Erythroblast (primary cell): ENCODE data around the gene HEG1.

ENCODE experiments used
- GATA1 ChIP-seq: IDR thresholded peaks from 2 replicates; pipeline ENCODE4 v1.6.1; 2011; ENCODE audit warnings: low read depth, mild to moderate bottlenecking, control low read depth, low read length, moderate library complexity
- POLR2A ChIP-seq: IDR thresholded peaks from 2 replicates; pipeline ENCODE4 v1.6.1; 2011; ENCODE audit warnings: mild to moderate bottlenecking, low read length

DNA sequence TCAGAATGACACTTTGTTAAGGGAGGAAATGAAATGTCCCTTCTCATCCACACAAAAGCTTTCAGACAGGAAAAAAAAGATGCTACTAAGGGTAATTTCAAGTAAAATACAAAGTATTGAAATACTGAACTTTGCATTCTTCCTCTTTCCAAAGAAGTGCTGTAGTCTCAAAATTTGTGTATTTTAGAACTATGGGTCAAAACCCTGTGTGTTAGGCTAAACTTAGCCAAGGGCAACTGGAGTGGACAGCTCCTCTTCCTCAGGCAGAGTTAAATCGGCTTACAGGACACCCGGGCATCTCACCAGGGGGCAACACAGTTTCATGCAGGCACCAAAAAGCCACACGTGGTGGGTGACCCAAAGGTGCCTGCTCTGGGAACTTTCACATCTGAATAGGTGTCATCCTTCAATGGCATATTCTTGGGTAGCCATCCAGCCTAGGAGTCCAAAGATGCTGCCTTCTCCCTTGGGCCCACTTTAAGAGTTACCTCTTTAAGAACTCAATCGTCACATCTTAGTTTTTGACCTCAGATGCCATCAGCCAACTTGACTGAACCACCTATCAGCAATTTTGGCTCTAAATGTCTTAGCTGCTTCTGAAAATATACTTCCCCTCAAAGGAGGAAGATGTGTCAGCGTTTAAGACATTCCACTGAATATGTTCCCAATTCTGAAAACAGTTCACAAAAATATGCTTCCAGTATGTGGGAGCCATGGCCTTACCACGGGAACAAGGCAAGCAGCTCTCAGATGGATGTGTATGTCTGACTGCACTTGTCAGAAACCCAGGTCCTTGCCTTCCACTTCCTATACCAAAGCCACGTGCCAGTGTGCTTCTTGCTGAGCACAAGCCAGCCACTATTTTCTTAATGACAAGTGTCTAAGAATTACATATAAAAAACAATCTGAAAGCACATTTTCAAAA, 89.0 kb downstream of the HEG1 start:
- TF ChIP-seq POLR2A (no peak), GATA1 (no peak)
